GM12891 (cell line): ENCODE data around the gene PKHD1.
"Not testable (repeated sequence)": the region's sequence is repeated elsewhere in the genome, so short reads cannot be mapped to it uniquely, and the experiment has no call there.

Source experiments
- DNase-seq: peaks from one replicate; pipeline ENCODE4 v3.0.0; 2011; ENCODE audit warnings: low spot score; ENCODE audit not compliant: insufficient read length
- FAIRE-seq: peaks from 2 replicates; lab custom pipeline; 2011; peaks lifted over from hg19 to GRCh38; lab: Jason Lieb, UNC
- PAX5 ChIP-seq: IDR thresholded peaks from 2 replicates; pipeline ENCODE4 v1.6.1; 2011; ENCODE audit warnings: low read length, moderate library complexity, mild to moderate bottlenecking; ENCODE audit not compliant: insufficient read depth, severe bottlenecking
- POLR2A ChIP-seq: IDR thresholded peaks from 2 replicates; pipeline ENCODE4 v1.6.1; 2011; ENCODE audit warnings: low read depth, low read length, control low read depth
- POLR2AphosphoS5 ChIP-seq: IDR thresholded peaks from 2 replicates; pipeline ENCODE4 v1.6.1; 2011; ENCODE audit warnings: low read depth, low read length, control low read depth
- POU2F2 ChIP-seq: IDR thresholded peaks from 2 replicates; pipeline ENCODE4 v1.6.1; 2011; ENCODE audit warnings: low read depth, mild to moderate bottlenecking, control low read depth, low read length, moderate library complexity
- SPI1 ChIP-seq: IDR thresholded peaks from 2 replicates; pipeline ENCODE4 v1.6.1; 2011; ENCODE audit warnings: low read depth, low read length, control low read depth
- TAF1 ChIP-seq: IDR thresholded peaks from 2 replicates; pipeline ENCODE4 v1.6.1; 2011; ENCODE audit warnings: low read depth, low read length, control low read depth

Gene PKHD1

GRCh38 chr6:51936531-51937290 is 150.7 kb downstream of the PKHD1 start:
- TF ChIP-seq SPI1 (no peak), POLR2A (no peak), TAF1 (no peak), POLR2AphosphoS5 (no peak), PAX5 (no peak), POU2F2 (no peak)
- no peak for FAIRE-seq
- no peak for DNase-seq

- FAIRE-seq (peak; percentile 40), DNase-seq (no peak)
- no peak for TF ChIP-seq SPI1
- no peak for TF ChIP-seq POLR2AphosphoS5
- TF ChIP-seq POLR2A, result no peak
- no peak for TF ChIP-seq PAX5
- TF ChIP-seq POU2F2, result no peak
These were observed 153.3 kb downstream of the PKHD1 start for GRCh38 chr6:51934098-51934497.

GRCh38 chr6:51932956-51933355 is 154.5 kb downstream of the PKHD1 start:
- DNase-seq, result no peak
- no peak for FAIRE-seq
- TF ChIP-seq POLR2AphosphoS5 (no peak), POLR2A (no peak), TAF1 (no peak), SPI1 (no peak), PAX5 (no peak), POU2F2 (no peak)

- no peak for FAIRE-seq
- TF ChIP-seq PAX5 (no peak), POLR2AphosphoS5 (no peak), TAF1 (no peak), POU2F2 (no peak), POLR2A (no peak), SPI1 (no peak)
- DNase-seq, result no peak
These were observed 156.8 kb downstream of the PKHD1 start for GRCh38 chr6:51930602-51931001.

- peak; percentile 61 for FAIRE-seq
- TF ChIP-seq POLR2AphosphoS5 (no peak), POU2F2 (0 out of 2 replicates have a peak, but pooled peaks have one; percentile 35), SPI1 (no peak), PAX5 (no peak), TAF1 (peak; percentile 50; the same call in 1 of the 2 replicates)
These were observed 157.4 kb downstream of the PKHD1 start for GRCh38 chr6:51929934-51930574.

GRCh38 chr6:51928320-51928719 is 159.1 kb downstream of the PKHD1 start:
- DNase-seq, result no peak
- TF ChIP-seq SPI1, result peak; percentile 98
- no peak for TF ChIP-seq POLR2AphosphoS5
- TF ChIP-seq POU2F2, result peak; percentile 38; the same call in 1 of the 2 replicates
- no peak for FAIRE-seq

More at GRCh38 chr6:51929934-51930574, 157.4 kb downstream of the PKHD1 start:
- no peak for DNase-seq

- FAIRE-seq (no peak), DNase-seq (no peak)
- no peak for TF ChIP-seq SPI1
- no peak for TF ChIP-seq TAF1
- TF ChIP-seq PAX5, result no peak
- TF ChIP-seq POLR2A, result no peak
- no peak for TF ChIP-seq POLR2AphosphoS5
- no peak for TF ChIP-seq POU2F2
These were observed 160.0 kb downstream of the PKHD1 start for GRCh38 chr6:51927450-51927849.

GRCh38 chr6:51926125-51926524 is 161.3 kb downstream of the PKHD1 start:
- DNase-seq (no peak), FAIRE-seq (no peak)
- TF ChIP-seq TAF1, result no peak
- TF ChIP-seq SPI1, result no peak
- TF ChIP-seq POU2F2, result no peak
- TF ChIP-seq POLR2A, result no peak
- no peak for TF ChIP-seq PAX5
- no peak for TF ChIP-seq POLR2AphosphoS5

GRCh38 chr6:51922479-51922878 is 164.9 kb downstream of the PKHD1 start:
- DNase-seq, FAIRE-seq: not testable (repeated sequence)

- not testable (repeated sequence) for DNase-seq, FAIRE-seq
These were observed 169.1 kb downstream of the PKHD1 start for GRCh38 chr6:51918347-51918746.
